GM19240 (cell line): Measurements from ENCODE around the gene IRF3.
"Not testable (repeated sequence)": the region's sequence is repeated elsewhere in the genome, so short reads cannot be mapped to it uniquely, and the experiment has no call there.

Experiments
- DNase-seq: peaks from one replicate; pipeline ENCODE4 v3.0.0; 2011; ENCODE audit warnings: low spot score; ENCODE audit not compliant: insufficient read length

Gene IRF3

GRCh38 chr19:49624967-49625910 lies 40.4 kb downstream of the IRF3 start:
- DNase-seq, result no peak

- DNase-seq, result not testable (repeated sequence)
Observed at GRCh38 chr19:49617860-49618259, 47.8 kb downstream of the IRF3 start.

- DNase-seq, result no peak
Observed at GRCh38 chr19:49616945-49617344, 48.7 kb downstream of the IRF3 start.

- DNase-seq, result no peak
Observed at GRCh38 chr19:49616532-49616931, 49.1 kb downstream of the IRF3 start.

GRCh38 chr19:49615861-49616260 lies 49.8 kb downstream of the IRF3 start:
- no peak for DNase-seq

- DNase-seq, result no peak
Observed at GRCh38 chr19:49614096-49614833, 51.4 kb downstream of the IRF3 start.

GRCh38 chr19:49613374-49613773 lies 52.3 kb downstream of the IRF3 start:
- DNase-seq, result no peak
